ENCODE data around the gene ERO1A. TPM values are rescaled to one million over a fixed set of nuclear protein-coding genes. Genes with fewer than 3 reads are reported as not detected.

Gene ERO1A
- total and polyA plus RNA-seq, 2 donors = 16.0 to 17.5 TPM

DNA sequence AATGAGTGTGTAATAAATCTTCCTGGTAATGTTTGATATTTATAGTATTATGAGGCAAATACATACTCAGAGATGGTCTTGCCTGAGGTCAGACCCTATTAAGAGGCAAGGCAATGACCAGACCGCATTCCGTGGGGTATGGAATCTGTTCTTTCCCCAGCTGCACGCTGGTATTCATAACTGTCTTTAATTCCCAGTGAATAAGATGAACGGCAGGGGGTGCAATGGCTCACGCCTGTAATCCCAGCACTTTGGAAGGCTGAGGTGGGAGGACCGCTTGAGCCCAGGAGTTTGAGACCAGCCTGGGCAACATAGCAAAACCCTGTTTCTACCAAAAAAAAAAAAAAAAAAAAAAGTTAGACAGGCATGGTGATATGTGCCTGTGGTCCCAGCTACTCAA lies 44.6 kb downstream of the ERO1A start:
- no peak for DNase-seq (ENCODE audit: low read depth in 6 of 9, low spot score in 9 of 9)
- H3K4me3 ChIP-seq (ENCODE audit: low read length in 2 of 2) = no peak overlapping the region
- no peak overlapping the region for H3K27ac ChIP-seq (ENCODE audit: low read depth in 1 of 2, low read length in 1 of 2)
- H3K27me3 ChIP-seq (ENCODE audit: control insufficient read depth in 2 of 2, insufficient read depth in 1 of 2, low read length in 1 of 2) = no peaks in the 10 kb centered on the region
- WGBS = 86% methylated on average over 6 of the region's 6 CpGs
- peaks cover 1 to 14% of the 10 kb centered on the region in 2 donors for H3K36me3 ChIP-seq (ENCODE audit: control insufficient read depth in 2 of 2, insufficient read depth in 2 of 2, low read length in 1 of 2)
- H3K9me3 ChIP-seq (ENCODE audit: control insufficient read depth in 2 of 2, insufficient read depth in 1 of 2, low read length in 1 of 2) = no peaks in the 10 kb centered on the region
- no peaks in the 10 kb centered on the region for H3K4me1 ChIP-seq (ENCODE audit: control insufficient read depth in 2 of 2, insufficient read depth in 2 of 2, low read length in 2 of 2)

DNA sequence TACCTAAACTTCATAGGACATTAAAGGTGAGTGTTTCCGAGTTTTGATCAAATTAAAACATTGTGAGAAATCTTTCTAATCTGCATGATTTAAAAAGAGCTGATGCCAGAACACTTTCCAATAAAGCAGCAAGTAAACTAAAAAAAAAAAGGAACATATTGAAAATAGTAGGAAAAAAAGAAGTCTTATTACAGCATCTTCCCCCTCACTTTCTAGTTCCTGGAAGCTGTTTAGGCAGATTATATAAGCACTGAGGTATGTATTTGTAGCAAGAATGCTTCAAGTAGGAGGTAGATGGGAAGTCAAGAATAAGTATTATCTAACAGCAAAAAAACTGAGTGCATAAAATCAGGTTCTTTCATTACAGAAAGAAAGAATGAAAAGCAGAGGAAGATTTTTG lies 45.8 kb downstream of the ERO1A start:
- no peak for DNase-seq (ENCODE audit: low read depth in 6 of 9, low spot score in 9 of 9)
- H3K27ac ChIP-seq (ENCODE audit: low read depth in 1 of 2, low read length in 1 of 2) = no peak overlapping the region
- no peaks in the 10 kb centered on the region for H3K27me3 ChIP-seq (ENCODE audit: control insufficient read depth in 2 of 2, insufficient read depth in 1 of 2, low read length in 1 of 2)
- no peak overlapping the region for H3K4me3 ChIP-seq (ENCODE audit: low read length in 2 of 2)
- WGBS = 99% methylated on average over 1 of the region's 1 CpG
- H3K9me3 ChIP-seq (ENCODE audit: control insufficient read depth in 2 of 2, insufficient read depth in 1 of 2, low read length in 1 of 2) = no peaks in the 10 kb centered on the region
- H3K36me3 ChIP-seq (ENCODE audit: control insufficient read depth in 2 of 2, insufficient read depth in 2 of 2, low read length in 1 of 2) = peaks cover 6 to 11% of the 10 kb centered on the region in 2 donors
- H3K4me1 ChIP-seq (ENCODE audit: control insufficient read depth in 2 of 2, insufficient read depth in 2 of 2, low read length in 2 of 2) = no peaks in the 10 kb centered on the region

DNA sequence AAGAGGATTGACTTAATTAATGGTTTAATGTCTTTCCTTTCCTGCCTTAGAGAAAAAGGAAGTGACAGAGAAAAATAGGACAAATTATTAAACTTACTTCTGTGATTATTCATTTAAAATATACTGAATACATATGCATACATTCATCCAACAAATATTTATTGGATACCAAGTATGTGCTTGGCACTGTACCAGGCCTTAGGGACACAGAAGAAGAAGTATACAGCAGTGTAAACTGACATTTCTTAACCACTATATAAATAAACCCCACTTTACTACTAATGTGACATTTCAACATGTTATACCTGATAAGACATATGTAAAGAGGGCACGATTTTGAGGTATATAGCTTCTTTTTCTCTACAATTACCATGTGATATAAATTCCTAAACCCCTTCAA lies 53.6 kb downstream of the ERO1A start:
- no peak overlapping the region for H3K27ac ChIP-seq (ENCODE audit: low read depth in 1 of 2, low read length in 1 of 2)
- no peaks in the 10 kb centered on the region for H3K4me1 ChIP-seq (ENCODE audit: control insufficient read depth in 2 of 2, insufficient read depth in 2 of 2, low read length in 2 of 2)
- H3K4me3 ChIP-seq (ENCODE audit: low read length in 2 of 2) = no peak overlapping the region
- H3K9me3 ChIP-seq (ENCODE audit: control insufficient read depth in 2 of 2, insufficient read depth in 1 of 2, low read length in 1 of 2) = no peaks in the 10 kb centered on the region
- no peak for DNase-seq (ENCODE audit: low read depth in 6 of 9, low spot score in 9 of 9)
- no peaks in the 10 kb centered on the region for H3K27me3 ChIP-seq (ENCODE audit: control insufficient read depth in 2 of 2, insufficient read depth in 1 of 2, low read length in 1 of 2)
- peaks cover 0 to 10% of the 10 kb centered on the region in 2 donors for H3K36me3 ChIP-seq (ENCODE audit: control insufficient read depth in 2 of 2, insufficient read depth in 2 of 2, low read length in 1 of 2)
- WGBS = 98% methylated on average over 1 of the region's 1 CpG

DNA sequence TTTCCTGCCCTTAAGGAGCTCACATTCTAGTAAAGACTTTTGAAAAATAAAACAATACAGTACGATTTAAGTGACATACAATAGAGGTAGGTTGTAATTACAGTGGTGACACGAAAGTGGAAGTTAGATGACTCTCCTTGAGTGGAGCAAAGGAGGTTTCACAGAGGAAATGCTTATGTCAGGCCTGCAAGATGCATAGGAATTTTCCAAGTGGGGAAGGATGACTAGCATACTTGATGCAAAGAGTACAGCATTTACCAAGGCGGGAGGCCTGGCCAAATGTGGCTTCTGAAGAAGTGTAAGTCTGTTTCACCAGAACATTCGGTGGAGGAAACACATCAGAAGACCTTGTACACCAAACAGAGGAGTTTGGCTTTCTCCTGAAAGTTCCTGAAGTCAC lies 55.2 kb downstream of the ERO1A start:
- WGBS = 97% methylated on average over 4 of the region's 4 CpGs
- Histone ChIP-seq H3K36me3 (ENCODE audit: control insufficient read depth in 2 of 2, insufficient read depth in 2 of 2, low read length in 1 of 2) (peaks cover 0 to 4% of the 10 kb centered on the region in 2 donors), H3K4me1 (ENCODE audit: control insufficient read depth in 2 of 2, insufficient read depth in 2 of 2, low read length in 2 of 2) (no peaks in the 10 kb centered on the region), H3K27me3 (ENCODE audit: control insufficient read depth in 2 of 2, insufficient read depth in 1 of 2, low read length in 1 of 2) (no peaks in the 10 kb centered on the region), H3K4me3 (ENCODE audit: low read length in 2 of 2) (no peak overlapping the region), H3K9me3 (ENCODE audit: control insufficient read depth in 2 of 2, insufficient read depth in 1 of 2, low read length in 1 of 2) (no peaks in the 10 kb centered on the region), H3K27ac (ENCODE audit: low read depth in 1 of 2, low read length in 1 of 2) (no peak overlapping the region)
- DNase-seq (ENCODE audit: low read depth in 6 of 9, low spot score in 9 of 9) = no peak

DNA sequence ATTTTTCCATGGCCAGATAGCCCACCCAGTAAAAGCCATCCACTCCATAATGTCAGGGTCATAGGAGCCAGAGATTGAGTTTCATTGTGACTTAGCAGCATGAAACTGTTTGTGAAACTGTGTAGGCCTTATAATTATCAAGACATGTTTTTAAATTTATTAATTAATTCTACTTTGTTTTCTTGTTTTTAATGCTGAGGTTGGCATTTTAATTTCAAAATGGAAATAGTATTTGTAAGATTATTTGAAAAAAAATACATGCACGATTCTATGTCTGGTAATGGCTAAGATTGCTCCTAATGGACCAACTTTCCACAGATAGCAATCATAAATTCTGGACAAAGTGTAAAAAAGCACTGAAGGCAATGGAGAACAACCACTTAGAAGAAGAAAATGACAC lies 75.7 kb downstream of the ERO1A start:
- no peaks in the 10 kb centered on the region for H3K36me3 ChIP-seq (ENCODE audit: control insufficient read depth in 2 of 2, insufficient read depth in 2 of 2, low read length in 1 of 2)
- no peak overlapping the region for H3K4me3 ChIP-seq (ENCODE audit: low read length in 2 of 2)
- H3K27ac ChIP-seq (ENCODE audit: low read depth in 1 of 2, low read length in 1 of 2) = no peak overlapping the region
- H3K27me3 ChIP-seq (ENCODE audit: control insufficient read depth in 2 of 2, insufficient read depth in 1 of 2, low read length in 1 of 2) = no peaks in the 10 kb centered on the region
- WGBS = 96% methylated on average over 1 of the region's 1 CpG
- no peaks in the 10 kb centered on the region for H3K4me1 ChIP-seq (ENCODE audit: control insufficient read depth in 2 of 2, insufficient read depth in 2 of 2, low read length in 2 of 2)
- no peaks in the 10 kb centered on the region for H3K9me3 ChIP-seq (ENCODE audit: control insufficient read depth in 2 of 2, insufficient read depth in 1 of 2, low read length in 1 of 2)
- no peak for DNase-seq (ENCODE audit: low read depth in 6 of 9, low spot score in 9 of 9)

DNA sequence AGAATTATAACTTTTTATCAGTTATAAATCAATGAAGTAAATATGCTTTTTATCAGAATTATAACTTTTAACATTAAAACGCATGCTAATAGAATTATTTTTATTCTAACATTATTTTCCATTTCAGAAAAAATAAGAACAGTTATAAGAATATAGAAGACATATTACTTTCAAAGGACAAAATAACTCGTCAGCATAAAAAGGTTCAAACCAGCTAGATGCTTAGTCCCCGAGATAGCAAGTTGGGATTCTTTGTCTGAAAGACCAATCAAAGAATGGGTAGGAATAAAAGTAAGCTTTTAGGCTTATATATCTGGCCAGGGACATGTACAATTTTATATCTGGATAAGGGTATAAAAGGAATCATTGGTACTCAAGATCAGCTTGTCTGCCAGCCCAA lies 76.8 kb downstream of the ERO1A start:
- DNase-seq (ENCODE audit: low read depth in 6 of 9, low spot score in 9 of 9) = no peak
- Histone ChIP-seq H3K27ac (ENCODE audit: low read depth in 1 of 2, low read length in 1 of 2) (no peak overlapping the region), H3K4me3 (ENCODE audit: low read length in 2 of 2) (no peak overlapping the region), H3K9me3 (ENCODE audit: control insufficient read depth in 2 of 2, insufficient read depth in 1 of 2, low read length in 1 of 2) (no peaks in the 10 kb centered on the region), H3K4me1 (ENCODE audit: control insufficient read depth in 2 of 2, insufficient read depth in 2 of 2, low read length in 2 of 2) (no peaks in the 10 kb centered on the region), H3K36me3 (ENCODE audit: control insufficient read depth in 2 of 2, insufficient read depth in 2 of 2, low read length in 1 of 2) (no peaks in the 10 kb centered on the region), H3K27me3 (ENCODE audit: control insufficient read depth in 2 of 2, insufficient read depth in 1 of 2, low read length in 1 of 2) (no peaks in the 10 kb centered on the region)
- 83% methylated on average over 3 of the region's 3 CpGs for WGBS

DNA sequence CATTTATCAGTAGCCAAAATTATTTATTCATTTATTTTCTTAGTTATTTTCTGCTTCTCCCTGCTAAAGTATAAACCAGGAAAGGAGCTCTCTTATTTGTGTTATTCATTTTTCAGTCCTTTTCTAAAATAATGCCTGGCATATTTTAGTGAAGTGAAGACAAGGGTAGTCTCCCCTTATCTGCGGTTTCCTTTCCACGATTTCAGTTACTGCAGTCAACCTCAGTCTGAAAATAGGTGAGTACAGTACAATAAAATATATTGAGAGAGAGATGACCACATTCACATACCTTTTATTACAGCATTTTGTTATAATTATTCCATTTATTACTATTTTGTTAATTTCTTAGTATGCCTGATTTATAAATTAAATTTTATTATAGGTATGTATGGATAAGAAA lies 85.2 kb downstream of the ERO1A start:
- no peak for DNase-seq (ENCODE audit: low read depth in 6 of 9, low spot score in 9 of 9)
- H3K27me3 ChIP-seq (ENCODE audit: control insufficient read depth in 2 of 2, insufficient read depth in 1 of 2, low read length in 1 of 2) = no peaks in the 10 kb centered on the region
- H3K4me3 ChIP-seq (ENCODE audit: low read length in 2 of 2) = no peak overlapping the region
- WGBS = 98% methylated on average over 2 of the region's 2 CpGs
- no peaks in the 10 kb centered on the region for H3K4me1 ChIP-seq (ENCODE audit: control insufficient read depth in 2 of 2, insufficient read depth in 2 of 2, low read length in 2 of 2)
- no peaks in the 10 kb centered on the region for H3K36me3 ChIP-seq (ENCODE audit: control insufficient read depth in 2 of 2, insufficient read depth in 2 of 2, low read length in 1 of 2)
- H3K9me3 ChIP-seq (ENCODE audit: control insufficient read depth in 2 of 2, insufficient read depth in 1 of 2, low read length in 1 of 2) = no peaks in the 10 kb centered on the region
- H3K27ac ChIP-seq (ENCODE audit: low read depth in 1 of 2, low read length in 1 of 2) = no peak overlapping the region

DNA sequence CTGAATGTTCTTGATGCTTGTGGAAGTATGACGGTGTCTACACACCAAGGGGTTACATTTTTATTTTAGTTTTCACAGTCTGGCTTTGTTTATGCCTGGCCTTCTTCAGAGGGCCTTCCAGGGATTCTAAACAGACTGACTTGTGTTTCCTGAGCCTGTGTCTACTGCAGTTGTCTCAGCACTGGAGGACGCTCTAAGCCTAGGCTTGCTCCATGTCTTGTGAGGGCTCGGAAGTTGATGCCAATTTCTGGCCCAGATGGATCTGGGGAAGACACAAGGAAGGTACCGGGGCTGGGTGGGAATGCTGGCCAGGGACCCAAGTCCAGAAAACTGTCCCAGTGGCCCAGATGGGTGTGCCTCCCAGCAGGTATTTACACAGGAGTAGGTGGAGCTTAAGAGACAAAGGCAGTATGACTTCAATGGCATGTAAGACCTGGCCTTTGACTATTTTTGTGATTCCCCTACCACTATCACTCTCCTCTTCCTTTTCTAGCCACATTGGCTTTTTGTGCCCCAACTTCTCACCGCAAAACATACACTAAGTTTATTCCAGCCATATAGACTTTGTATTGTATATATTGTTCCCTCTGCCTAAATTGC lies 85.8 kb downstream of the ERO1A start:
- WGBS = 97% methylated on average over 5 of the region's 5 CpGs
- no peak for DNase-seq (ENCODE audit: low read depth in 6 of 9, low spot score in 9 of 9)
- Histone ChIP-seq H3K9me3 (ENCODE audit: control insufficient read depth in 2 of 2, insufficient read depth in 1 of 2, low read length in 1 of 2) (no peaks in the 10 kb centered on the region), H3K4me1 (ENCODE audit: control insufficient read depth in 2 of 2, insufficient read depth in 2 of 2, low read length in 2 of 2) (no peaks in the 10 kb centered on the region), H3K4me3 (ENCODE audit: low read length in 2 of 2) (no peak overlapping the region), H3K36me3 (ENCODE audit: control insufficient read depth in 2 of 2, insufficient read depth in 2 of 2, low read length in 1 of 2) (no peaks in the 10 kb centered on the region), H3K27me3 (ENCODE audit: control insufficient read depth in 2 of 2, insufficient read depth in 1 of 2, low read length in 1 of 2) (no peaks in the 10 kb centered on the region), H3K27ac (ENCODE audit: low read depth in 1 of 2, low read length in 1 of 2) (no peak overlapping the region)

DNA sequence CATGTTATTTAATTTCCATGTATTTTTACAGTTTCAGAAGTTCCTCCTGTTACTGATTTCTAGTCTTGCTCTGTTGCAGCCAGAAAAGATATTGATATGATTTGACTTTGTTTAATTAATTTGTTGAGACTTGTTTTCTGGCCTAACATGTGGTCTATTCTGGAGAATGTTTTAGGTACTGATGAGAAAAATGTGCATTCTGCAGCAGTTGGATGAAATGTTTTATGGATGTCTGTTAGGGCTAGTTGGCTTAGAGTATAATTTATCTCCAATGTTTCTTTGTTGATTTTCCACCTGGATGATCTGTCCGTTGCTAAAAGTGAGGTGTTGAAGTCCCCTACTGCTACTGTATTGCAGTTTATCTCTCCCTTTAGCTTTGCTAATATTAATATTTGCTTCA lies 88.3 kb downstream of the ERO1A start:
- 90% methylated on average over 1 of the region's 1 CpG for WGBS
- Histone ChIP-seq H3K4me1 (ENCODE audit: control insufficient read depth in 2 of 2, insufficient read depth in 2 of 2, low read length in 2 of 2) (no peaks in the 10 kb centered on the region), H3K36me3 (ENCODE audit: control insufficient read depth in 2 of 2, insufficient read depth in 2 of 2, low read length in 1 of 2) (no peaks in the 10 kb centered on the region), H3K27me3 (ENCODE audit: control insufficient read depth in 2 of 2, insufficient read depth in 1 of 2, low read length in 1 of 2) (no peaks in the 10 kb centered on the region), H3K9me3 (ENCODE audit: control insufficient read depth in 2 of 2, insufficient read depth in 1 of 2, low read length in 1 of 2) (no peaks in the 10 kb centered on the region), H3K27ac (ENCODE audit: low read depth in 1 of 2, low read length in 1 of 2) (no peak overlapping the region), H3K4me3 (ENCODE audit: low read length in 2 of 2) (no peak overlapping the region)
- DNase-seq (ENCODE audit: low read depth in 6 of 9, low spot score in 9 of 9) = no peak

DNA sequence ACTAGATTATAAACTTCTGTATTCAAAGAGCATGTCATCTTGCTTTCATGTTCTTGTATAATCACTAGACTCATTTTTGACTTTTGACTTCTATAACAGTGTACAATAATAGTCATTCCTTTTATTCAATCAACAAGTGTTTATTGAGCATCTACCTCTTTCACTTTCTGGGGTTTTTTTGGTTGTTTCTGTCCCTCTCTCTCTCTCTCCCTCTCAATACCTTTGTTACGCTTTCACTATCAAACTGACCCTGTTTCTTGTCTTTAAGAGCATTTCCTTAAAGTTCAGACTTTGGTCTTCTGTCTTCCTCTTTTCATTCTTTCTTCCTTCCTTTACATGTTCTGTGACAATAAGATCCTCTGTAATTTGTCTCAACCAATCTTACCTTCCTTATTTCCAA lies 93.2 kb downstream of the ERO1A start:
- H3K4me3 ChIP-seq (ENCODE audit: low read length in 2 of 2) = no peak overlapping the region

More for the DNA sequence above, 93.2 kb downstream of the ERO1A start:
- Histone ChIP-seq H3K4me1 (ENCODE audit: control insufficient read depth in 2 of 2, insufficient read depth in 2 of 2, low read length in 2 of 2) (no peaks in the 10 kb centered on the region), H3K27ac (ENCODE audit: low read depth in 1 of 2, low read length in 1 of 2) (no peak overlapping the region), H3K36me3 (ENCODE audit: control insufficient read depth in 2 of 2, insufficient read depth in 2 of 2, low read length in 1 of 2) (no peaks in the 10 kb centered on the region), H3K9me3 (ENCODE audit: control insufficient read depth in 2 of 2, insufficient read depth in 1 of 2, low read length in 1 of 2) (no peaks in the 10 kb centered on the region), H3K27me3 (ENCODE audit: control insufficient read depth in 2 of 2, insufficient read depth in 1 of 2, low read length in 1 of 2) (no peaks in the 10 kb centered on the region)
- WGBS = 89% methylated on average over 1 of the region's 1 CpG
- no peak for DNase-seq (ENCODE audit: low read depth in 6 of 9, low spot score in 9 of 9)

Data from thymus (tissue), 11 donors.